ENCODE data around the gene EARS2.

DNA sequence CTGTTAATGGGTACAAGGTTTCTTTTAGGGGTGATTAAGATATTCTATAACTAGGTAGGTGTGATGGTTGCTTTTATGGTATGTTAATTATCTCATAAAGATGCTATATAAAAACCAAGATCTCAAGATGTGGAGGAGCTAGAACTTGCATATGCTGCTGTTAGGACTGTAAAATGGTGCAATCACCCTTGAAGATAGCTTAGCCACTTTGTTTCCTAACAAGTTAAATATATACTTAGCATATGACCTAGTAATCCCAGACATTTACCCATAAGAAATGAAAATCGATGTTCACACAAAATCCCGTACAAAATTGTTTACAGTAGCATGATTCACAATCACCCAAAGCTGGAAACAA, 71.9 kb downstream of the EARS2 start:
- TF ChIP-seq EZH2 (IDR thresholded peaks at IDR 0.05; ENCODE audit: borderline replicate concordance, insufficient read depth, low read length, poor library complexity, severe bottlenecking) (no peak), EP300 (conservative IDR thresholded peaks at IDR 0.05; ENCODE audit: poor library complexity, severe bottlenecking) (no peak), TAF1 (IDR thresholded peaks at IDR 0.05; ENCODE audit: low read depth) (no peak), SMC3 (conservative IDR thresholded peaks at IDR 0.05; ENCODE audit: poor library complexity) (no peak), POLR2AphosphoS5 (IDR thresholded peaks at IDR 0.05) (no peak), MXI1 (conservative IDR thresholded peaks at IDR 0.05; ENCODE audit: poor library complexity, severe bottlenecking) (no peak), RAD21 (conservative IDR thresholded peaks at IDR 0.05) (no peak)
- TF ChIP-seq, protein P1, sequence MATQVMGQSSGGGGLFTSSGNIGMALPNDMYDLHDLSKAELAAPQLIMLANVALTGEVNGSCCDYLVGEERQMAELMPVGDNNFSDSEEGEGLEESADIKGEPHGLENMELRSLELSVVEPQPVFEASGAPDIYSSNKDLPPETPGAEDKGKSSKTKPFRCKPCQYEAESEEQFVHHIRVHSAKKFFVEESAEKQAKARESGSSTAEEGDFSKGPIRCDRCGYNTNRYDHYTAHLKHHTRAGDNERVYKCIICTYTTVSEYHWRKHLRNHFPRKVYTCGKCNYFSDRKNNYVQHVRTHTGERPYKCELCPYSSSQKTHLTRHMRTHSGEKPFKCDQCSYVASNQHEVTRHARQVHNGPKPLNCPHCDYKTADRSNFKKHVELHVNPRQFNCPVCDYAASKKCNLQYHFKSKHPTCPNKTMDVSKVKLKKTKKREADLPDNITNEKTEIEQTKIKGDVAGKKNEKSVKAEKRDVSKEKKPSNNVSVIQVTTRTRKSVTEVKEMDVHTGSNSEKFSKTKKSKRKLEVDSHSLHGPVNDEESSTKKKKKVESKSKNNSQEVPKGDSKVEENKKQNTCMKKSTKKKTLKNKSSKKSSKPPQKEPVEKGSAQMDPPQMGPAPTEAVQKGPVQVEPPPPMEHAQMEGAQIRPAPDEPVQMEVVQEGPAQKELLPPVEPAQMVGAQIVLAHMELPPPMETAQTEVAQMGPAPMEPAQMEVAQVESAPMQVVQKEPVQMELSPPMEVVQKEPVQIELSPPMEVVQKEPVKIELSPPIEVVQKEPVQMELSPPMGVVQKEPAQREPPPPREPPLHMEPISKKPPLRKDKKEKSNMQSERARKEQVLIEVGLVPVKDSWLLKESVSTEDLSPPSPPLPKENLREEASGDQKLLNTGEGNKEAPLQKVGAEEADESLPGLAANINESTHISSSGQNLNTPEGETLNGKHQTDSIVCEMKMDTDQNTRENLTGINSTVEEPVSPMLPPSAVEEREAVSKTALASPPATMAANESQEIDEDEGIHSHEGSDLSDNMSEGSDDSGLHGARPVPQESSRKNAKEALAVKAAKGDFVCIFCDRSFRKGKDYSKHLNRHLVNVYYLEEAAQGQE (IDR thresholded peaks at IDR 0.05; ENCODE audit: borderline replicate concordance), result no peak
- TF ChIP-seq, protein P2, sequence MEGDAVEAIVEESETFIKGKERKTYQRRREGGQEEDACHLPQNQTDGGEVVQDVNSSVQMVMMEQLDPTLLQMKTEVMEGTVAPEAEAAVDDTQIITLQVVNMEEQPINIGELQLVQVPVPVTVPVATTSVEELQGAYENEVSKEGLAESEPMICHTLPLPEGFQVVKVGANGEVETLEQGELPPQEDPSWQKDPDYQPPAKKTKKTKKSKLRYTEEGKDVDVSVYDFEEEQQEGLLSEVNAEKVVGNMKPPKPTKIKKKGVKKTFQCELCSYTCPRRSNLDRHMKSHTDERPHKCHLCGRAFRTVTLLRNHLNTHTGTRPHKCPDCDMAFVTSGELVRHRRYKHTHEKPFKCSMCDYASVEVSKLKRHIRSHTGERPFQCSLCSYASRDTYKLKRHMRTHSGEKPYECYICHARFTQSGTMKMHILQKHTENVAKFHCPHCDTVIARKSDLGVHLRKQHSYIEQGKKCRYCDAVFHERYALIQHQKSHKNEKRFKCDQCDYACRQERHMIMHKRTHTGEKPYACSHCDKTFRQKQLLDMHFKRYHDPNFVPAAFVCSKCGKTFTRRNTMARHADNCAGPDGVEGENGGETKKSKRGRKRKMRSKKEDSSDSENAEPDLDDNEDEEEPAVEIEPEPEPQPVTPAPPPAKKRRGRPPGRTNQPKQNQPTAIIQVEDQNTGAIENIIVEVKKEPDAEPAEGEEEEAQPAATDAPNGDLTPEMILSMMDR (IDR thresholded peaks at IDR 0.05; ENCODE audit: poor library complexity, severe bottlenecking), result no peak
